Skin of body (tissue), 3 donors: ENCODE measurements around the gene AP2A2. TPM values are rescaled to one million over a fixed set of nuclear protein-coding genes. Genes with fewer than 3 reads are reported as not detected.

Experiments used
- DNase-seq: peaks from one replicate; lab custom pipeline; 2025; lab: John Stamatoyannopoulos, UW
- small RNA-seq: library from RNA; depleted of rRNA; stranded (forward); fragments of <200 nt; gene quantifications from one replicate; pipeline ENCODE3, GENCODE V24; 2014; ENCODE audit warnings: low replicate concordance
- total RNA-seq: library from RNA; depleted of rRNA; stranded (reverse); fragments of >200 nt; gene quantifications from one replicate; pipeline ENCODE4 v1.2.3, GENCODE V29; 2014

AP2A2 gene
- total RNA-seq, 1 donor from 2014 or later: 29.1 TPM

DNA sequence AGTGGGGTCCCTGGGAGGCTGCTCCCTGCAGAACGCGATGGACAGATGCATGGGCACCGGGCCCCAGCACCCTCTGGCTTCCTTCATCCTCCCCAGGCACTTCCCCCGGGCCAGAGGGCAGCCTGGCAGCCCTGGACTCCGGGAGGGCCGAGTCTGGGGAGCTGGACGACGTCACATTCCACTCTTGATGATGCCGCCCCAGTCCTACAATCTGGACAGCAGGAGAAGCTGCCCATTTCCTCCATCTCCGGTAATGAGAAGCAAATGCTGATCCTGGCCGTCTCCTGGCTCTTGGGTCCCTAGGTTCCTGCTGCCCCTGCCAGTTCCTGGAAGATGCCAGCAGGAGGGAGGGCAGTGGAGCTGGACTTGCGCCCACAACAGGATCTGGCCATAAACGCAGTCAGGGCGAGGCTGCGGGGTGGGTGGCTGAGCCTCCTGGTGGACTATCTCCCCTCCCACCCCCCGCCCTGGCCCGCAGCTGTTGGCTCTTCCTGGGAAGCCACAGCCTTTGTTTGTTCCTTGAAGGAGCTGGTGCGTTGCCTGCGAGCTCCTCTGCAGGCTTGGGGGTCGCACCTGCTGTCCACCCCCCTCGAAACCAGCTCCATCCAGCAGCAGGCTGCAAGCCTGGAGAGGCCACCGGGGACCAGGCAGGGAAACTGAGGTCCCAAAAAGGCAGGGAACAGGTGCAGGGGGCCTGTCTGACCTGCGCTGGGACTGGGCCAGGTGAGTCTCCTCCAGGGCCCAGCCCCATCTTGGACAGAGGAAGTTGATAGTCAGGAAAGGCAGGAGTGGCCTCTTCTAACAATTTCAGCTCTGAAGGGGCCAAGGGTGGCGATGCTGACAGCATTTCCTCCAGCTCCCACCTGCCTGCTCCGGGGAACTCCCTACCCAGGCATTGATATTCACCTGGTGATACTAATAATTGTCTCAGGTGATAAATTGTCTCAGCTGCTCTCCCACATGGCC is 128.8 kb downstream of the AP2A2 start:
- no peak for DNase-seq

DNA sequence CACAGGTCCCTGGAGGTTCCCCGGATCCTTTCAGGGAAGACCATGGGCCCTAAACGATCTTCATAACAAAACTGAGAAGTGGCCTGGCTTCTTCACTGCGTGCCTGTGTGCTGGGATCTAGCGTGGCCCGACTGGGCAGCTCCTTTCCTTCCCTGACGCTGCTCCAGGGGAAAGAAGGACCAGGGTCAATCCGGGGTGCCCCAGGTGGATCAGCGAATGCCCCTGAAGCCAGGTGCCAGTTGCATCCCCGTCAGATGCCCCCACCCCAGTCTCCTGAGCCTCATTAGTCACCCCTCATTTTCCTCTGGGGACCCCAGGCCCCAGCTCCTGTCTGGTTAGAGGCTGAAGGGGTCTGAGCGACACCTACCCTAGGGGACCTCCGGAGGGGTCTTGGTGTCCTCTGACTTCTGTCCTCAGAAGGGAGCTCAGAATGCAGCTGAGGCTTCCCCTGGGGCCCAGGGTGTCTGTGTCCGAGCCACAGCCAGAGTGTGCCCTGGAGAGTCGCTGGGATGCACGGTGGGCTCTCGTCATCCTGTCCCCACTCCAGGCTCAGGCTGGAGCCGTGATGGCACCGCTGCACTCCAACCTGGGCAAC is 129.5 kb downstream of the AP2A2 start:
- no peak for DNase-seq

DNA sequence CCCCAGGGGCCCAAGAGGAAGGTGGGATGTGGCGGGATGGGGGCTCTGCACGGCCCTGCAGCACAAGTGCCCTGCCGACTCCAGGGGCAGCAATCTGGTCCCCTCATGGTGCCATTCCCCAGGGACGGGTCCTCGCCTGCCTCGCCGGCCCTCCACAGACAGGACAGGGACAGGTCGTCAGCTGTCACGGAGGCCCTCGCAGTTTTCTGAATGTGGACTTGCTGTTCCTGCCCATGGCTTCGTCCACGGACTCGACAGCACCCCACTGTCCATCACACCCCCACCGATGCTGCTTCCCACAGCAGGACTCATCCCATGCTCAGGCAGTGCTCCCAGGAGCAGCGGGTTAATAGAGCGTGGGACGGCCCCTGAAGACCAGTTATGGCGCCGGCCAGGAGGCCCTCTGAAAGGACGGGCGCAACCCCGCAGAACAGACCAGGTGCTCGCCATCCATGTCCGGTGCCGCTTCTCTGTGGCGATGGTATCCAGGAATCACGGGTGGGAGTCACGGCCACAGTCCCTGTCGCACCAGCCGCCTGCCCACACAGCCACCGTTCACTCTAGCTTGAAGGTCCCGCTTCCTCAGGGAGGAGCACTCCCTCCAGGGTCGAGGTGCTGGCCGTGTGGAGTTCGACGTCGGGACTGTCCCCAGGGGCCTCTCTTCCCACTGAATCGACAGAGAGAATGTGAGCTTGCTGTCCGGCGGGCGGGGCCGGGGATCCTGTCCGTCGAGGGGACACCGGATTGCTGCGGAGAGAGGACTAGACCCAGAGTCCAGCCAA is 130.5 kb downstream of the AP2A2 start:
- no peak for DNase-seq

DNA sequence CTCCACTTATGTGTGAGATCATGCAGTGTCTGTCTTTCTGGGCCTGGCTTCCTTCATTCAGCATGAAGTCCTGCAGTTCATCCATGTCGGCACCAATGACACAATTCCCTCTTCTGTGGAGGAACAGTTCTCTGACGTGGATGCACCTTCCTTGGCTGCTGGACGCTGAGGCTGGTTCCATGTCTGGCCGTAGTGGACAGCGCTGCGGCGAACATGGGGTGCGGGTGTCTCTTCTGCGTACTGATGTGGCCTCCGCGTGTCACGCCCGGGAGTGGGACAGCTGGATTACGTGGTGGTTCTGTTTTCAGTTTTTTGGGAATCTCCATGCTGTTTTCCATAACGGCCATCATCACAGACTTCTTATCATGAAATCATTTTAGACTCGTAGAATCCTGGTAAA is 132.1 kb downstream of the AP2A2 start:
- no peak for DNase-seq

DNA sequence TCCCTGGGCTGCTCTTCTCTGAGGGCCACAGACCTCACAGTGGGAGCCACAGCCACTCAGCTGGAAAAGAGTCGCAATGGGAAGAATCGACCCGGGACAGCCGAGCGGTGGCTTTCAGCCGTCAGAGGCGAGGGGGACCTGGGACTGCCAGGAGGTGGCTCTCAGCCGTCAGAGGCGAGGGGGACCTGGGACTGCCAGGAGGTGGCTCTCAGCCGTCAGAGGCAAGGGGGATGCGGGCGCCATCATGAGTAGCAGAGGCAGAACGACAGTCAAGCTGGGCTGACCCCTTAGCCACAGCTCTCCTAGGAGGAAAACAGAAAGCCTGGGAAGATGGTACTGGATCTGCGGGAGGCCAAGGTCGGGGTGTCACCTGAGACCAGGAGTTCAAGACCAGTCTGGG is 134.1 kb downstream of the AP2A2 start:
- DNase-seq: no peak

DNA sequence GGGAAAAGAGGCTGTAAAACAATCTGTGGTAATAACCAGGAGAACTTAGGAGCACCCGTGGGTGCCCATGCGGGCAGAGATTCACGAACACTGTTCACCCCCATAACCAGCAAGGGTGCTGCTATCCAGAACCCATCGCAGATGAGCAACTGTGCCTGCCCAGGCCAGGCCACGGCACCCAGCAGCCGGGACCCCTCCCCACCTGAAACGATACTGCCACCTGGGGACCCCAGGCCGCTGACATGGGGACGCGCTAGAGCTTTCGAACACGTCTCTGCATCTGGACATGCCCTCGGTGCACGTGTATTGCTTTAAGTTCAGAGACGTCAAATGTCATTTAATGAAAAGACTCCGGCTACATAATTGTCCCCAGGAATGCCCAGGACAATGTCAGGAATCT is 134.7 kb downstream of the AP2A2 start:
- no peak for DNase-seq

DNA sequence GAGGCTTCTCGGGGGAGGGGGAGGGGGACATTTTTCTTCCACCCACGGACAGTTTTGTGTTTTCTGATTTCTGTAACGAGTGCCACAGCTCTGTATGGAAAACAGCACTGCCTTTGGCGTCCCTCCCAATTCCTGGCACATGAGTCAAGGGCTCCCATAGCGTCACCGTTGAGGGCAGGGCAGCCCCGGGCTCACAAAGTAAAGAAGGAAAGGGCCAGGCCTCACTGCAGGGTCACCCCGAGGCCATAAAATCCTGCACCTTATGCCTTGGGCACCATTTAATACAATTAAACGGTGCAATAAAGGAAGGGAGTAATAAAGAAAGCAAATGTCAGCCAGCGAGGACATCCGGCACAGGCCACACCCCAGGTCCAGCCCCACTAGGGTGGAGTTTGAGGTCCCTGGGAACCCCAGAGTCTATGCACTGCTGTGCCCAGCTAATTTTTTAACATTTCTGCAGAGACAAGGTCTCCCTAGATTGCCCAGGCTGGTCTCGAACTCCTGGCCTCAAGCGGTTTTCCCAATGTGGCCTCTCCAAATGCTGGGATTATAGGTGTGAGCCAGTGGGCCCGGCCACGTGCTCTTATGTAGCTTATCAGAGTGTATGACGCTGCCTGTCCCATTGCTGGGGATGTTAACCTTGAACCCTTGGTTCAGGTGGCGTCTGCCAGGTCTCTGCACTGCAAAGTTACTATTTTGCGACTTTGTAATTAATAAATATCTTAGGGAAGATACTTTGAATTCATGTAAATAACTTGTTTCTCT is 135.4 kb downstream of the AP2A2 start:
- DNase-seq: no peak

Small RNAs within 50 kb of the gene (small RNA-seq; reads per million reads assigned to genes)
- not detected for gene RNU6-1025P

Other genes starting within 250 kb of the AP2A2 start
- gene DEAF1, start 230.6 kb upstream of the AP2A2 start, total RNA-seq: 15.7 TPM
- gene TMEM80, start 230.1 kb upstream of the AP2A2 start, total RNA-seq: 7.8 TPM
- gene EPS8L2, start 219.6 kb upstream of the AP2A2 start, total RNA-seq: 35.6 TPM
- gene TALDO1, start 178.4 kb upstream of the AP2A2 start, total RNA-seq: 134 TPM
- gene GATD1, start 148.4 kb upstream of the AP2A2 start, total RNA-seq: 15.3 TPM
- gene CEND1, start 135.8 kb upstream of the AP2A2 start, total RNA-seq: not detected
- gene SLC25A22, start 127.6 kb upstream of the AP2A2 start, total RNA-seq: 11.6 TPM
- 4.6 TPM for gene PIDD1, start 120.6 kb upstream of the AP2A2 start, total RNA-seq
- gene RPLP2, start 115.9 kb upstream of the AP2A2 start, total RNA-seq: 391 TPM
- 60.0 TPM for gene PNPLA2, start 107.0 kb upstream of the AP2A2 start, total RNA-seq
- gene CRACR2B, start 98.0 kb upstream of the AP2A2 start, total RNA-seq: 5.6 TPM
- 70.8 TPM for gene CD151, start 92.9 kb upstream of the AP2A2 start, total RNA-seq
- gene POLR2L, start 83.3 kb upstream of the AP2A2 start, total RNA-seq: 64.4 TPM
- gene TSPAN4, start 83.0 kb upstream of the AP2A2 start, total RNA-seq: 35.8 TPM
- gene CHID1, start 15.1 kb upstream of the AP2A2 start, total RNA-seq: 29.3 TPM
- under 0.01 TPM for gene MUC6, start 110.8 kb downstream of the AP2A2 start, total RNA-seq
- under 0.01 TPM for gene MUC2, start 149.0 kb downstream of the AP2A2 start, total RNA-seq
- 0.39 TPM for gene MUC5AC, start 232.1 kb downstream of the AP2A2 start, total RNA-seq